ENCODE measurements around the gene GRIP2.

Gene GRIP2

GRCh38 chr3:14466179-14466903, 73.8 kb downstream of the GRIP2 start:
- no peak for DNase-seq (ENCODE audit: low spot score)

GRCh38 chr3:14465425-14465824, 74.7 kb downstream of the GRIP2 start:
- DNase-seq (ENCODE audit: low spot score): no peak

GRCh38 chr3:14464521-14464920, 75.6 kb downstream of the GRIP2 start:
- DNase-seq (ENCODE audit: low spot score): no peak

- no peak for DNase-seq (ENCODE audit: low spot score)
Measured at GRCh38 chr3:14464141-14464465, 76.0 kb downstream of the GRIP2 start.

- no peak for DNase-seq (ENCODE audit: low spot score)
Measured at GRCh38 chr3:14463330-14464140, 76.6 kb downstream of the GRIP2 start.

- no peak for DNase-seq (ENCODE audit: low spot score)
Measured at GRCh38 chr3:14462738-14463137, 77.4 kb downstream of the GRIP2 start.

- peak; percentile 76 for DNase-seq (ENCODE audit: low spot score)
Measured at GRCh38 chr3:14461748-14462324, 78.3 kb downstream of the GRIP2 start.

- no peak for DNase-seq (ENCODE audit: low spot score)
Measured at GRCh38 chr3:14461006-14461747, 79.0 kb downstream of the GRIP2 start.

GRCh38 chr3:14460342-14461005, 79.7 kb downstream of the GRIP2 start:
- DNase-seq (ENCODE audit: low spot score): peak; percentile 85

- DNase-seq (ENCODE audit: low spot score): no peak
Measured at GRCh38 chr3:14459787-14460186, 80.4 kb downstream of the GRIP2 start.

- DNase-seq (ENCODE audit: low spot score): no peak
Measured at GRCh38 chr3:14459384-14459783, 80.8 kb downstream of the GRIP2 start.

- DNase-seq (ENCODE audit: low spot score): no peak
Measured at GRCh38 chr3:14458434-14459275, 81.5 kb downstream of the GRIP2 start.

- no peak for DNase-seq (ENCODE audit: low spot score)
Measured at GRCh38 chr3:14457999-14458398, 82.1 kb downstream of the GRIP2 start.

GRCh38 chr3:14457481-14457880, 82.7 kb downstream of the GRIP2 start:
- DNase-seq (ENCODE audit: low spot score): no peak

- DNase-seq (ENCODE audit: low spot score): no peak
Measured at GRCh38 chr3:14456794-14457193, 83.3 kb downstream of the GRIP2 start.

- no peak for DNase-seq (ENCODE audit: low spot score)
Measured at GRCh38 chr3:14455571-14456317, 84.4 kb downstream of the GRIP2 start.

- no peak for DNase-seq (ENCODE audit: low spot score)
Measured at GRCh38 chr3:14454639-14455310, 85.4 kb downstream of the GRIP2 start.

GRCh38 chr3:14453876-14454638, 86.1 kb downstream of the GRIP2 start:
- DNase-seq (ENCODE audit: low spot score): no peak

Measured in hepatic stellate cell (primary cell).